Measurements from ENCODE around the gene EEFSEC.

DNA sequence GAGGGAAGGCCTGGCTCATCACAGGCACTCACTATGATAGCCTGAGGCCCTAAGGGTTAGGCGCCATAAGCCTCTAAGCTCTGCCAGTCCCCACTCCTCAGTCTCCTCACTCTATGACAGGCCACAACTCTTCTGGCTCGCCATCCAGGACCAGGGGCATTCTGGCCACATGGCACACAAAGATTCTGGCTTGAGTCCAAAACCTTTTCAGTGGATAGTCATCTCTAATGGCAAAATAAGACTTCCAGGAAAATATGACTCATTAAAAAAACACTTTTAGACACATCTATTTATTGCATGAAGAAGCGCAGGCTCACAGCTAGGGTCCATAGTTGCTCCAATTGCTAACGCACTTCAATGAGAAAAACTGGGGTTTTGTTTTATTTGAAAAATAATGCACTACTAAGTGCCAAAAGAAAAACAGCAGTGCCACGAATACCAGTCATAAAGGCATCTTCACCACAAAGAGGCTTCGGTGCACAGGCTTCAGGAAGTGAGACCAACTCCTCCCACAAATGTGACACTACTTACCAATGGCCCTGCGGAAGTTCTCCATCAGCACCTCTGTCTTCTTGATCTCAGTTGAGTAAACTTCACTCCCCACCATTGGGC is 40.8 kb upstream of the EEFSEC start:
- TF ChIP-seq, protein P1, sequence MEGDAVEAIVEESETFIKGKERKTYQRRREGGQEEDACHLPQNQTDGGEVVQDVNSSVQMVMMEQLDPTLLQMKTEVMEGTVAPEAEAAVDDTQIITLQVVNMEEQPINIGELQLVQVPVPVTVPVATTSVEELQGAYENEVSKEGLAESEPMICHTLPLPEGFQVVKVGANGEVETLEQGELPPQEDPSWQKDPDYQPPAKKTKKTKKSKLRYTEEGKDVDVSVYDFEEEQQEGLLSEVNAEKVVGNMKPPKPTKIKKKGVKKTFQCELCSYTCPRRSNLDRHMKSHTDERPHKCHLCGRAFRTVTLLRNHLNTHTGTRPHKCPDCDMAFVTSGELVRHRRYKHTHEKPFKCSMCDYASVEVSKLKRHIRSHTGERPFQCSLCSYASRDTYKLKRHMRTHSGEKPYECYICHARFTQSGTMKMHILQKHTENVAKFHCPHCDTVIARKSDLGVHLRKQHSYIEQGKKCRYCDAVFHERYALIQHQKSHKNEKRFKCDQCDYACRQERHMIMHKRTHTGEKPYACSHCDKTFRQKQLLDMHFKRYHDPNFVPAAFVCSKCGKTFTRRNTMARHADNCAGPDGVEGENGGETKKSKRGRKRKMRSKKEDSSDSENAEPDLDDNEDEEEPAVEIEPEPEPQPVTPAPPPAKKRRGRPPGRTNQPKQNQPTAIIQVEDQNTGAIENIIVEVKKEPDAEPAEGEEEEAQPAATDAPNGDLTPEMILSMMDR (IDR thresholded peaks at IDR 0.05), result no peak
- TF ChIP-seq POLR2AphosphoS5 (IDR thresholded peaks at IDR 0.05), result no peak
- TF ChIP-seq POLR2A (IDR thresholded peaks at IDR 0.05), result no peak
